Measurements from ENCODE around the gene HMX1. TPM values are rescaled to one million over a fixed set of nuclear protein-coding genes. Genes with fewer than 3 reads are reported as not detected.

Gene HMX1
- total and polyA plus RNA-seq, 2 experiments from 2014 or later = 0.69 TPM; not detected in 1

DNA sequence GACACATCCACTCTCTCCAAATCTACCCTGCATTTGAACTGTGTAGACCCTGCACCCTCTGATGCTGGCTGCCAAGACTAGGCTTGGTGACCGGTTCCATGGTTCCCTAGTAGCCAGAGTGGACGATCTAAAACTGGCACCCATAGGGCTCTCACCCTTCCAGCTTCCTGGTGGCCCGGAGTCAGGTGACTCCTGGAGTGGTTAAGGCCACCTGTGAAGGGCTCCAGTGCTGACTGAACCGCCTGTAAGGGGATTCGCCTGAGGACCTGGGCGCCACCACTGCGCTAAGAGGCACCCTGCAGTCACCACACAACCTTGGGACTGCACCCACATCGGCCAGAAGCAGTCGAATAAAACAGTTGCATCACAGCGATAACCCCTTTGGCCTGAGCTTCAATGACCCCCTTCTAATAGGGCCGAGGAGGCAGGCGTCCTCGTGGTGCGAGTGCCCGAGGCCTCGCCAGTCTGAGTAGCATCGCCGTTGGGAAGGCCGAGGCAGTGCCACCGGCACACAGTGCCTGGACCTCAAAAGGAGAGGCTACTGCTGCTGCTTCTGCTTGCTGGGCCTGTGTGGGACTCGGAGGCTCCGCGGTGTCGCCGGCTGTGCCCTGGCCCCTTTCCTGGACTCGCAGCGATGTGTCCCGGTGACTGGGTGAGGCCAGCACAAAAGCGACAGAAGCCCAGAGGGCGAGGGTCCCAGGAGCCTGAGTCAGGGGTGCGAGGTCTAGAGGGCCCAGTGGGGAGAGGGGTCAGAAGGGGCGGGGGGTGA lies 6.5 kb downstream of the HMX1 start:
- H3K27ac Mint-ChIP-seq = no peak overlapping the region
- H3K27me3 ChIP-seq (ENCODE audit: insufficient read depth) = peaks cover 99% of the 10 kb centered on the region
- peaks cover 32% of the 10 kb centered on the region for H3K4me1 Mint-ChIP-seq
- no peaks in the 10 kb centered on the region; the same call in 2 of the 3 replicates for H3K36me3 Mint-ChIP-seq (ENCODE audit: low read depth)
- no peaks in the 10 kb centered on the region for H3K36me3 ChIP-seq (ENCODE audit: insufficient read depth)
- H3K27me3 Mint-ChIP-seq (ENCODE audit: insufficient read depth, low read depth, poor library complexity) = peaks cover 95% of the 10 kb centered on the region
- no peak for ATAC-seq
- H3K4me3 Mint-ChIP-seq = no peak overlapping the region
- H3K4me2 ChIP-seq = no peak overlapping the region
- peak; percentile 94 for TF ChIP-seq EZH2 (IDR thresholded peaks at IDR 0.05; ENCODE audit: low read depth, unreplicated experiment)
- peak; percentile 14 for TF ChIP-seq EZH2phosphoT487 (IDR thresholded peaks at IDR 0.05; ENCODE audit: unreplicated experiment)
- TF ChIP-seq ZNF331 (CRISPR knock-in tag; IDR thresholded peaks at IDR 0.05; ENCODE audit: low read depth) = no peak
- no peak for TF ChIP-seq POLR2AphosphoS5 (IDR thresholded peaks at IDR 0.05; ENCODE audit: low read depth)
- no peaks in the 10 kb centered on the region for H3K79me2 ChIP-seq (replicated peaks; ENCODE audit: insufficient read depth)
- H3K4me3 ChIP-seq = no peak overlapping the region
- H4K20me1 ChIP-seq (replicated peaks; ENCODE audit: insufficient read depth) = peaks cover 21% of the 10 kb centered on the region
- H3K9me2 ChIP-seq (ENCODE audit: insufficient read depth) = no peaks in the 10 kb centered on the region
- H3K27ac ChIP-seq (ENCODE audit: low read depth) = no peak overlapping the region
- H3K9me3 Mint-ChIP-seq = peaks cover 7% of the 10 kb centered on the region
- DNase-seq (ENCODE audit: low spot score) = no peak
- H3F3A ChIP-seq (replicated peaks; ENCODE audit: low read depth) = no peaks in the 10 kb centered on the region; the same call in 1 of the 2 replicates
- no peak overlapping the region for H2AFZ ChIP-seq
- H3K4me1 ChIP-seq (ENCODE audit: insufficient read depth) = peaks cover 14% of the 10 kb centered on the region; the same call in 1 of the 2 replicates

DNA sequence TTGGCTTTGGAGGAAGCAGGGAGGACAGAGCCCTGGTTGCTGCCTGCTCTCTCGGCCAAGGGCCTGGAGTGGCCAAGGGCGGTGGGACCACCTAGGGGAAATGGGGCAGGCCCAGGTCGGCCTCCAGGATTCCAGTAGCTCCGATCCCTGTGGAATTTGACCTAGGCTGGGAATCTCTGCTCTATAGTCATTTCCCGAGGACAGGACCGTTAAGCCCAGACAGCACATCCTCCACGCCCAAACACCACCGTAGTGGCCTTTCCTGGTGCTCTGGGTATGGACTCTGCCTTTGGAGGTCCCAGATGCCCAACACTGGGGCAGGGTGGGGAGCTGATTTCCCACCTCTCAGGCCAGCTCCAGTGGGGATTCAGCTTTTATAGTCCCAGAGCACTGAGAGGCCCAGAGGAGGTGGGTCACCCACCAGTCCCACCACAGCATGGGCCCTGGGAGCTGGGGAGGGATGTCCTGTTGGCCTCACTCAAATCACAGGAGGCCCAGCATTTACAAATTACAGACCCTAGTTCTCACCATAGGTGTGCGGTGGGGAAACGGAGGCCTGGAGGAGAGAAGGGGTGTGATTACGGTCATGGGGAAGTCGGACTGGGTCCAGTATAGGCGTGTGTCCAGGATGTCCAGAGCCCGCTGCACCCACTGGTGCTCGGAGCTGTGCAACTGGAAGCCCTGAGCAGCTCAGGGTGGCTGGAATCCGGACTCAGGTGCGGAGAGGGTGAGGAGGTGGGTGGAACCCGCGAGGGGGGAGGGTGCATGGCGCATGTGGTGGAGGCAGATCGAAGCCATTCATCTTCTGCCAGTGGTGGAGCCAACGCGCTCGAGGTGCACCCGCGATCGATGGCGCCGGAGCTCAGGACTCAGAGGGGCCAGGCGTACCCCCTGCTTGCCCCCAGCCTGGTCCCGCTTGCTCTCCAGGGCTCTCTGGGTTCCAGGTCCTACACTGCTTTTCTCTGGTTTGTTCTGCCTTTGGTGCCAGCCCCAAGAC lies 7.7 kb downstream of the HMX1 start:
- Histone ChIP-seq H3K4me1 (ENCODE audit: insufficient read depth) (peaks cover 13% of the 10 kb centered on the region; the same call in 1 of the 2 replicates), H3K27me3 (ENCODE audit: insufficient read depth) (peaks cover 99% of the 10 kb centered on the region), H2AFZ (no peak overlapping the region), H3F3A (replicated peaks; ENCODE audit: low read depth) (no peaks in the 10 kb centered on the region; the same call in 1 of the 2 replicates), H3K36me3 (ENCODE audit: insufficient read depth) (no peaks in the 10 kb centered on the region), H3K27ac (ENCODE audit: low read depth) (no peak overlapping the region), H3K9me2 (ENCODE audit: insufficient read depth) (no peaks in the 10 kb centered on the region), H4K20me1 (replicated peaks; ENCODE audit: insufficient read depth) (peaks cover 18% of the 10 kb centered on the region), H3K79me2 (replicated peaks; ENCODE audit: insufficient read depth) (no peaks in the 10 kb centered on the region), H3K4me2 (no peak overlapping the region), H3K4me3 (no peak overlapping the region)
- peaks cover 7% of the 10 kb centered on the region for H3K9me3 Mint-ChIP-seq
- ATAC-seq (no peak), DNase-seq (ENCODE audit: low spot score) (peak; percentile 27)
- H3K27me3 Mint-ChIP-seq (ENCODE audit: insufficient read depth, low read depth, poor library complexity) = peaks cover 95% of the 10 kb centered on the region
- H3K4me3 Mint-ChIP-seq = no peak overlapping the region
- H3K27ac Mint-ChIP-seq = no peak overlapping the region
- no peaks in the 10 kb centered on the region; the same call in 2 of the 3 replicates for H3K36me3 Mint-ChIP-seq (ENCODE audit: low read depth)
- TF ChIP-seq EZH2phosphoT487 (IDR thresholded peaks at IDR 0.05; ENCODE audit: unreplicated experiment) (no peak), EZH2 (IDR thresholded peaks at IDR 0.05; ENCODE audit: low read depth, unreplicated experiment) (peak; percentile 81)
- TF ChIP-seq, protein P1, sequence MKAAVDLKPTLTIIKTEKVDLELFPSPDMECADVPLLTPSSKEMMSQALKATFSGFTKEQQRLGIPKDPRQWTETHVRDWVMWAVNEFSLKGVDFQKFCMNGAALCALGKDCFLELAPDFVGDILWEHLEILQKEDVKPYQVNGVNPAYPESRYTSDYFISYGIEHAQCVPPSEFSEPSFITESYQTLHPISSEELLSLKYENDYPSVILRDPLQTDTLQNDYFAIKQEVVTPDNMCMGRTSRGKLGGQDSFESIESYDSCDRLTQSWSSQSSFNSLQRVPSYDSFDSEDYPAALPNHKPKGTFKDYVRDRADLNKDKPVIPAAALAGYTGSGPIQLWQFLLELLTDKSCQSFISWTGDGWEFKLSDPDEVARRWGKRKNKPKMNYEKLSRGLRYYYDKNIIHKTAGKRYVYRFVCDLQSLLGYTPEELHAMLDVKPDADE (IDR thresholded peaks at IDR 0.05) = no peak
- TF ChIP-seq, protein P2, sequence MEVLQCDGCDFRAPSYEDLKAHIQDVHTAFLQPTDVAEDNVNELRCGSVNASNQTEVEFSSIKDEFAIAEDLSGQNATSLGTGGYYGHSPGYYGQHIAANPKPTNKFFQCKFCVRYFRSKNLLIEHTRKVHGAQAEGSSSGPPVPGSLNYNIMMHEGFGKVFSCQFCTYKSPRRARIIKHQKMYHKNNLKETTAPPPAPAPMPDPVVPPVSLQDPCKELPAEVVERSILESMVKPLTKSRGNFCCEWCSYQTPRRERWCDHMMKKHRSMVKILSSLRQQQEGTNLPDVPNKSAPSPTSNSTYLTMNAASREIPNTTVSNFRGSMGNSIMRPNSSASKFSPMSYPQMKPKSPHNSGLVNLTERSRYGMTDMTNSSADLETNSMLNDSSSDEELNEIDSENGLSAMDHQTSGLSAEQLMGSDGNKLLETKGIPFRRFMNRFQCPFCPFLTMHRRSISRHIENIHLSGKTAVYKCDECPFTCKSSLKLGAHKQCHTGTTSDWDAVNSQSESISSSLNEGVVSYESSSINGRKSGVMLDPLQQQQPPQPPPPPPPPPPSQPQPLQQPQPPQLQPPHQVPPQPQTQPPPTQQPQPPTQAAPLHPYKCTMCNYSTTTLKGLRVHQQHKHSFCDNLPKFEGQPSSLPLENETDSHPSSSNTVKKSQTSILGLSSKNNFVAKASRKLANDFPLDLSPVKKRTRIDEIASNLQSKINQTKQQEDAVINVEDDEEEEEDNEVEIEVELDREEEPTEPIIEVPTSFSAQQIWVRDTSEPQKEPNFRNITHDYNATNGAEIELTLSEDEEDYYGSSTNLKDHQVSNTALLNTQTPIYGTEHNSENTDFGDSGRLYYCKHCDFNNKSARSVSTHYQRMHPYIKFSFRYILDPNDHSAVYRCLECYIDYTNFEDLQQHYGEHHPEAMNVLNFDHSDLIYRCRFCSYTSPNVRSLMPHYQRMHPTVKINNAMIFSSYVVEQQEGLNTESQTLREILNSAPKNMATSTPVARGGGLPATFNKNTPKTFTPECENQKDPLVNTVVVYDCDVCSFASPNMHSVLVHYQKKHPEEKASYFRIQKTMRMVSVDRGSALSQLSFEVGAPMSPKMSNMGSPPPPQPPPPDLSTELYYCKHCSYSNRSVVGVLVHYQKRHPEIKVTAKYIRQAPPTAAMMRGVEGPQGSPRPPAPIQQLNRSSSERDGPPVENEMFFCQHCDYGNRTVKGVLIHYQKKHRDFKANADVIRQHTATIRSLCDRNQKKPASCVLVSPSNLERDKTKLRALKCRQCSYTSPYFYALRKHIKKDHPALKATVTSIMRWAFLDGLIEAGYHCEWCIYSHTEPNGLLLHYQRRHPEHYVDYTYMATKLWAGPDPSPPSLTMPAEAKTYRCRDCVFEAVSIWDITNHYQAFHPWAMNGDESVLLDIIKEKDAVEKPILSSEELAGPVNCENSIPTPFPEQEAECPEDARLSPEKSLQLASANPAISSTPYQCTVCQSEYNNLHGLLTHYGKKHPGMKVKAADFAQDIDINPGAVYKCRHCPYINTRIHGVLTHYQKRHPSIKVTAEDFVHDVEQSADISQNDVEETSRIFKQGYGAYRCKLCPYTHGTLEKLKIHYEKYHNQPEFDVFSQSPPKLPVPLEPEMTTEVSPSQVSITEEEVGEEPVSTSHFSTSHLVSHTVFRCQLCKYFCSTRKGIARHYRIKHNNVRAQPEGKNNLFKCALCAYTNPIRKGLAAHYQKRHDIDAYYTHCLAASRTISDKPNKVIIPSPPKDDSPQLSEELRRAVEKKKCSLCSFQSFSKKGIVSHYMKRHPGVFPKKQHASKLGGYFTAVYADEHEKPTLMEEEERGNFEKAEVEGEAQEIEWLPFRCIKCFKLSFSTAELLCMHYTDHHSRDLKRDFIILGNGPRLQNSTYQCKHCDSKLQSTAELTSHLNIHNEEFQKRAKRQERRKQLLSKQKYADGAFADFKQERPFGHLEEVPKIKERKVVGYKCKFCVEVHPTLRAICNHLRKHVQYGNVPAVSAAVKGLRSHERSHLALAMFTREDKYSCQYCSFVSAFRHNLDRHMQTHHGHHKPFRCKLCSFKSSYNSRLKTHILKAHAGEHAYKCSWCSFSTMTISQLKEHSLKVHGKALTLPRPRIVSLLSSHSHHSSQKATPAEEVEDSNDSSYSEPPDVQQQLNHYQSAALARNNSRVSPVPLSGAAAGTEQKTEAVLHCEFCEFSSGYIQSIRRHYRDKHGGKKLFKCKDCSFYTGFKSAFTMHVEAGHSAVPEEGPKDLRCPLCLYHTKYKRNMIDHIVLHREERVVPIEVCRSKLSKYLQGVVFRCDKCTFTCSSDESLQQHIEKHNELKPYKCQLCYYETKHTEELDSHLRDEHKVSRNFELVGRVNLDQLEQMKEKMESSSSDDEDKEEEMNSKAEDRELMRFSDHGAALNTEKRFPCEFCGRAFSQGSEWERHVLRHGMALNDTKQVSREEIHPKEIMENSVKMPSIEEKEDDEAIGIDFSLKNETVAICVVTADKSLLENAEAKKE (CRISPR knock-in tag; IDR thresholded peaks at IDR 0.05) = no peak
- TF ChIP-seq, protein P3, sequence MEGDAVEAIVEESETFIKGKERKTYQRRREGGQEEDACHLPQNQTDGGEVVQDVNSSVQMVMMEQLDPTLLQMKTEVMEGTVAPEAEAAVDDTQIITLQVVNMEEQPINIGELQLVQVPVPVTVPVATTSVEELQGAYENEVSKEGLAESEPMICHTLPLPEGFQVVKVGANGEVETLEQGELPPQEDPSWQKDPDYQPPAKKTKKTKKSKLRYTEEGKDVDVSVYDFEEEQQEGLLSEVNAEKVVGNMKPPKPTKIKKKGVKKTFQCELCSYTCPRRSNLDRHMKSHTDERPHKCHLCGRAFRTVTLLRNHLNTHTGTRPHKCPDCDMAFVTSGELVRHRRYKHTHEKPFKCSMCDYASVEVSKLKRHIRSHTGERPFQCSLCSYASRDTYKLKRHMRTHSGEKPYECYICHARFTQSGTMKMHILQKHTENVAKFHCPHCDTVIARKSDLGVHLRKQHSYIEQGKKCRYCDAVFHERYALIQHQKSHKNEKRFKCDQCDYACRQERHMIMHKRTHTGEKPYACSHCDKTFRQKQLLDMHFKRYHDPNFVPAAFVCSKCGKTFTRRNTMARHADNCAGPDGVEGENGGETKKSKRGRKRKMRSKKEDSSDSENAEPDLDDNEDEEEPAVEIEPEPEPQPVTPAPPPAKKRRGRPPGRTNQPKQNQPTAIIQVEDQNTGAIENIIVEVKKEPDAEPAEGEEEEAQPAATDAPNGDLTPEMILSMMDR (conservative IDR thresholded peaks at IDR 0.05; ENCODE audit: low read depth in 2 of 2) = no peak
- peaks cover 31% of the 10 kb centered on the region for H3K4me1 Mint-ChIP-seq
